HepG2 (cell line): ENCODE results near the gene SYMPK. TPM values are rescaled to one million over a fixed set of nuclear protein-coding genes. Genes with fewer than 3 reads are reported as not detected.

ENCODE experiments used
- AGO2 ChIP-seq: fragments of 200-400 bp; formaldehyde crosslinking; optimal IDR thresholded peaks from 2 replicates; pipeline ENCODE3; 2017; ENCODE audit warnings: mild to moderate bottlenecking, low read depth, low read length, moderate library complexity
- CSRNP2 ChIP-seq: sonication (generic); formaldehyde crosslinking; conservative IDR thresholded peaks from 2 replicates; pipeline ENCODE4 v1.8.0; 2022; ENCODE audit warnings: low read depth, missing genetic modification reagents
- ETV5 ChIP-seq: IDR thresholded peaks from 2 replicates; pipeline ENCODE4 v1.6.1; 2018; ENCODE audit warnings: missing biosample characterization, missing genetic modification reagents, inconsistent platforms, borderline replicate concordance
- HNF4G ChIP-seq, 2 experiments: sonication (generic) in 1 of 2; formaldehyde crosslinking in 1 of 2; IDR thresholded peaks; 2 replicates each; pipeline versions ENCODE4 v1.4.0 to v1.6.1; 2011 to 2020; ENCODE audit warnings: borderline replicate concordance in 2 of 2, low read depth in 2 of 2, mild to moderate bottlenecking in 2 of 2, low read length in 1 of 2, missing genetic modification reagents in 1 of 2, moderate library complexity in 1 of 2
- HOXD1 ChIP-seq: sonication (generic); formaldehyde crosslinking; IDR thresholded peaks from 2 replicates; pipeline ENCODE4 v1.5.0; 2020; ENCODE audit warnings: missing genetic modification reagents
- NFATC3 ChIP-seq: sonication (generic); formaldehyde crosslinking; IDR thresholded peaks from 2 replicates; pipeline ENCODE4 v1.5.1; 2020; ENCODE audit warnings: mild to moderate bottlenecking, missing genetic modification reagents
- PATZ1 ChIP-seq: sonication (generic); formaldehyde crosslinking; IDR thresholded peaks from 2 replicates; pipeline ENCODE4 v1.4.0; 2020; ENCODE audit warnings: missing genetic modification reagents
- RARA ChIP-seq: IDR thresholded peaks from 2 replicates; pipeline ENCODE4 v1.6.1; 2016; ENCODE audit warnings: missing genetic modification reagents, missing compliant biosample characterization
- TFAP4 ChIP-seq: sonication (generic); IDR thresholded peaks from 2 replicates; pipeline ENCODE4 v1.6.1; 2016; ENCODE audit warnings: low read depth, borderline replicate concordance
- ZBTB10 ChIP-seq: sonication (generic); formaldehyde crosslinking; IDR thresholded peaks from 2 replicates; pipeline ENCODE4 v1.4.0; 2020; ENCODE audit warnings: missing genetic modification reagents, borderline replicate concordance
- ZBTB26 ChIP-seq: IDR thresholded peaks from 2 replicates; pipeline ENCODE4 v1.6.1; 2016; ENCODE audit warnings: missing compliant biosample characterization, missing genetic modification reagents, borderline replicate concordance
- ZNF512 ChIP-seq: sonication (generic); formaldehyde crosslinking; IDR thresholded peaks from 2 replicates; pipeline ENCODE4 v1.4.0; 2020; ENCODE audit warnings: mild to moderate bottlenecking, missing genetic modification reagents
- ZNF556 ChIP-seq: sonication (generic); formaldehyde crosslinking; IDR thresholded peaks from 2 replicates; pipeline ENCODE4 v1.4.0; 2020; ENCODE audit warnings: mild to moderate bottlenecking, missing genetic modification reagents, borderline replicate concordance
- ZNF891 ChIP-seq: sonication (generic); formaldehyde crosslinking; IDR thresholded peaks from 2 replicates; pipeline ENCODE4 v1.5.0; 2020; ENCODE audit warnings: mild to moderate bottlenecking, missing genetic modification reagents
- polyA plus RNA-seq, 8 experiments: library from polyadenylated mRNA; depleted of rRNA in 3 of 8; stranded (reverse) in 7 of 8; unstranded in 1 of 8; fragments of >200 nt; fragmentation: Illumina TruSeq in 4 of 8; extraction: Trizol in 4 of 8; gene quantifications; 2 replicates each; pipeline versions ENCODE4 v1.2.1 to v1.2.3, GENCODE V29; 2011 to 2016; ENCODE audit warnings: low read depth in 4 of 8, missing spikeins in 1 of 8, mixed read lengths in 1 of 8; ENCODE audit not compliant: insufficient read depth in 1 of 8
- total RNA-seq, 5 experiments: library from RNA; depleted of rRNA; stranded (reverse); fragments of >200 nt; fragmentation: Illumina TruSeq; extraction: Trizol; gene quantifications; 2 replicates each; pipeline ENCODE4 v1.2.3, GENCODE V29; 2016; ENCODE audit warnings: low read depth in 1 of 5

Gene SYMPK
- total and polyA plus RNA-seq, 2 of the 13 experiments (the other 11 are each of a cell fraction or from before 2014, with no cell fraction given), result 21.9 to 55.7 TPM

GRCh38 chr19:45881909-45882528, 19.1 kb upstream of the SYMPK start (continued):
- peak; percentile 84 for TF ChIP-seq RARA (CRISPR knock-in tag)
- 0 out of 2 replicates have a peak, but pooled peaks have one; percentile 24 for TF ChIP-seq NFATC3 (CRISPR knock-in tag)
- TF ChIP-seq ETV5 (CRISPR knock-in tag), result peak; percentile 73; the same call in 1 of the 2 replicates
- peak; percentile 94 for TF ChIP-seq ZBTB10
- no peak for TF ChIP-seq ZNF891 (CRISPR knock-in tag)
- TF ChIP-seq PATZ1 (CRISPR knock-in tag), result peak; percentile 100
- TF ChIP-seq ZNF512 (CRISPR knock-in tag), result no peak
- peak; percentile 100 for TF ChIP-seq TFAP4
- TF ChIP-seq HNF4G (IDR thresholded peaks at IDR 0.05; ENCODE audit: borderline replicate concordance, low read depth, low read length), result peak; percentile 56; the same call in 1 of the 2 replicates
- no peak for TF ChIP-seq HNF4G (CRISPR knock-in tag; IDR thresholded peaks at IDR 0.05; ENCODE audit: borderline replicate concordance, low read depth)
- 0 out of 2 replicates have a peak, but pooled peaks have one; percentile 12 for TF ChIP-seq ZNF556 (CRISPR knock-in tag)
- 0 out of 2 replicates have a peak, but pooled peaks have one; percentile 38 for TF ChIP-seq HOXD1 (CRISPR knock-in tag)
- TF ChIP-seq ZBTB26, result peak; percentile 77; the same call in 1 of the 2 replicates
- TF ChIP-seq CSRNP2 (CRISPR knock-in tag), result no peak
- no peak for TF ChIP-seq AGO2
